Measurements from ENCODE around the gene ACER2. TPM values are rescaled to one million over a fixed set of nuclear protein-coding genes. Genes with fewer than 3 reads are reported as not detected.

The ACER2 gene
- total and polyA plus RNA-seq, 2 of the 8 experiments (the other 6 are each of a cell fraction or from before 2014, with no cell fraction given) = 7.4 to 8.8 TPM

- TF ChIP-seq CHD7 (IDR thresholded peaks at IDR 0.05; ENCODE audit: insufficient replicate concordance, low read length) = no peak
- TF ChIP-seq CBX5 (IDR thresholded peaks at IDR 0.05; ENCODE audit: low read depth, low read length) = no peak
- TF ChIP-seq EP300 (IDR thresholded peaks at IDR 0.05; ENCODE audit: borderline replicate concordance in 1 of 2, low read depth in 2 of 2, low read length in 2 of 2) = no peak
Measured at GRCh38 chr9:19432473-19432872, 23.7 kb downstream of the ACER2 start (continued).

All from H1 (cell line).